ENCODE data around the gene DNAJB1.

DNA sequence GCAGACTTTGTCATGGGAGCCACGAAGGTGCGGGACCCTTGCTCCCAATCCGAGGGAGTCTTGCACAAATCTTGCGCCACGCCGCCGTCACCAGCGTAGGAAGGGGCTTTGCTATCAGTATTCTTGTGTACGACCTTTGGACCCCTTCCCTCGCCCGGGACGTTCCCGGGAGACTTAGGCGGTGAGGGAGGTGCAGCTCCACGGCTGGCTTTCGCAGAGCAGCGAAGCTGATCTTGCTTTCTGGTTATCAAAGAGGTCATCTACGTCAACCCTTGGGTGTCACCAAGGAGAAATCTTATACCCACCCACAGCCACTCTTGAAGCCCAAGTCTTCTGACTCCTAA, 11.8 kb upstream of the DNAJB1 start:
- TF ChIP-seq, protein P1, sequence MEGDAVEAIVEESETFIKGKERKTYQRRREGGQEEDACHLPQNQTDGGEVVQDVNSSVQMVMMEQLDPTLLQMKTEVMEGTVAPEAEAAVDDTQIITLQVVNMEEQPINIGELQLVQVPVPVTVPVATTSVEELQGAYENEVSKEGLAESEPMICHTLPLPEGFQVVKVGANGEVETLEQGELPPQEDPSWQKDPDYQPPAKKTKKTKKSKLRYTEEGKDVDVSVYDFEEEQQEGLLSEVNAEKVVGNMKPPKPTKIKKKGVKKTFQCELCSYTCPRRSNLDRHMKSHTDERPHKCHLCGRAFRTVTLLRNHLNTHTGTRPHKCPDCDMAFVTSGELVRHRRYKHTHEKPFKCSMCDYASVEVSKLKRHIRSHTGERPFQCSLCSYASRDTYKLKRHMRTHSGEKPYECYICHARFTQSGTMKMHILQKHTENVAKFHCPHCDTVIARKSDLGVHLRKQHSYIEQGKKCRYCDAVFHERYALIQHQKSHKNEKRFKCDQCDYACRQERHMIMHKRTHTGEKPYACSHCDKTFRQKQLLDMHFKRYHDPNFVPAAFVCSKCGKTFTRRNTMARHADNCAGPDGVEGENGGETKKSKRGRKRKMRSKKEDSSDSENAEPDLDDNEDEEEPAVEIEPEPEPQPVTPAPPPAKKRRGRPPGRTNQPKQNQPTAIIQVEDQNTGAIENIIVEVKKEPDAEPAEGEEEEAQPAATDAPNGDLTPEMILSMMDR (conservative IDR thresholded peaks at IDR 0.05; ENCODE audit: low read length): no peak
- no peak for TF ChIP-seq EZH2phosphoT487 (IDR thresholded peaks at IDR 0.05; ENCODE audit: borderline replicate concordance)

All from Loucy (cell line).